HEK293T (cell line): ENCODE results near the gene FOXA1.
A peak's percentile ranks its signal among the peaks of the same experiment; 100 is the strongest.

Source experiments
- CTCF ChIA-PET: fragments of 350-600 bp; formaldehyde crosslinking; extraction: SDS; loops from one replicate; lab custom pipeline; 2021; ENCODE audit warnings: antibody characterized with exemption, inconsistent platforms; lab: Yijun Ruan, JAX
- POLR2A ChIA-PET: fragments of 350-600 bp; formaldehyde crosslinking; extraction: SDS; loops from one replicate; lab custom pipeline; 2020; ENCODE audit warnings: antibody characterized with exemption, inconsistent platforms; lab: Yijun Ruan, JAX
- DNase-seq: peaks from one replicate; pipeline ENCODE4 v3.0.0; 2012; ENCODE audit warnings: mixed read lengths; ENCODE audit errors: extremely low spot score
- ARNT ChIP-seq: fragments of 450-650 bp; IDR thresholded peaks from 2 replicates; pipeline ENCODE4 v1.6.1; 2017; ENCODE audit warnings: mild to moderate bottlenecking
- BHLHE40 ChIP-seq: fragments of 450-650 bp; IDR thresholded peaks from 2 replicates; pipeline ENCODE4 v1.6.1; 2016; ENCODE audit warnings: mild to moderate bottlenecking, moderate library complexity, borderline replicate concordance
- CTBP1 ChIP-seq: fragments of 450-650 bp; IDR thresholded peaks from 2 replicates; pipeline ENCODE4 v1.6.1; 2016; ENCODE audit warnings: borderline replicate concordance
- ELF4 ChIP-seq: fragments of 450-650 bp; IDR thresholded peaks from 2 replicates; pipeline ENCODE4 v1.6.1; 2017; ENCODE audit warnings: antibody characterized with exemption
- FOXA1 ChIP-seq: fragments of 450-650 bp; IDR thresholded peaks from 2 replicates; pipeline ENCODE4 v1.6.1; 2016; ENCODE audit warnings: mild to moderate bottlenecking
- FOXK2 ChIP-seq: fragments of 450-650 bp; IDR thresholded peaks from 2 replicates; pipeline ENCODE4 v1.6.1; 2016; ENCODE audit warnings: mild to moderate bottlenecking
- FOXM1 ChIP-seq: fragments of 450-650 bp; IDR thresholded peaks from 2 replicates; pipeline ENCODE4 v1.6.1; 2017; ENCODE audit warnings: mild to moderate bottlenecking, borderline replicate concordance
- HDGF ChIP-seq: fragments of 450-650 bp; IDR thresholded peaks from 2 replicates; pipeline ENCODE4 v1.6.1; 2017; ENCODE audit warnings: antibody characterized with exemption, borderline replicate concordance
- L3MBTL2 ChIP-seq: fragments of 450-650 bp; conservative IDR thresholded peaks from 2 replicates; pipeline ENCODE4 v1.6.1; 2016; ENCODE audit warnings: mild to moderate bottlenecking
- LEF1 ChIP-seq: fragments of 450-650 bp; IDR thresholded peaks from 2 replicates; pipeline ENCODE4 v1.6.1; 2017; ENCODE audit warnings: mild to moderate bottlenecking, borderline replicate concordance
- NFRKB ChIP-seq: fragments of 450-650 bp; IDR thresholded peaks from 2 replicates; pipeline ENCODE4 v1.6.1; 2016; ENCODE audit warnings: mild to moderate bottlenecking, moderate library complexity
- SP1 ChIP-seq: fragments of 450-650 bp; IDR thresholded peaks from 2 replicates; pipeline ENCODE4 v1.6.1; 2017
- SUZ12 ChIP-seq: fragments of 450-650 bp; IDR thresholded peaks from 2 replicates; pipeline ENCODE4 v1.6.1; 2016; ENCODE audit warnings: mild to moderate bottlenecking
- TARDBP ChIP-seq: fragments of 450-650 bp; IDR thresholded peaks from 2 replicates; pipeline ENCODE4 v1.6.1; 2016
- ZNF384 ChIP-seq: fragments of 450-650 bp; IDR thresholded peaks from 2 replicates; pipeline ENCODE4 v1.6.1; 2016
- TF ChIP-seq, protein P1 (sequence below): fragments of 450-650 bp; IDR thresholded peaks from 2 replicates; pipeline ENCODE4 v1.6.1; 2016

FOXA1 gene

GRCh38 chr14:37590428-37591139, 4.5 kb downstream of the FOXA1 start:
- TF ChIP-seq BHLHE40 (no peak), NFRKB (no peak), LEF1 (no peak), ARNT (no peak), ZNF384 (no peak), SP1 (no peak), SUZ12 (no peak), ELF4 (no peak), TARDBP (no peak), FOXK2 (no peak)
- ChIA-PET CTCF (no interaction called here), POLR2A (no interaction called here)
- no peak for DNase-seq

- TF ChIP-seq, protein P1, sequence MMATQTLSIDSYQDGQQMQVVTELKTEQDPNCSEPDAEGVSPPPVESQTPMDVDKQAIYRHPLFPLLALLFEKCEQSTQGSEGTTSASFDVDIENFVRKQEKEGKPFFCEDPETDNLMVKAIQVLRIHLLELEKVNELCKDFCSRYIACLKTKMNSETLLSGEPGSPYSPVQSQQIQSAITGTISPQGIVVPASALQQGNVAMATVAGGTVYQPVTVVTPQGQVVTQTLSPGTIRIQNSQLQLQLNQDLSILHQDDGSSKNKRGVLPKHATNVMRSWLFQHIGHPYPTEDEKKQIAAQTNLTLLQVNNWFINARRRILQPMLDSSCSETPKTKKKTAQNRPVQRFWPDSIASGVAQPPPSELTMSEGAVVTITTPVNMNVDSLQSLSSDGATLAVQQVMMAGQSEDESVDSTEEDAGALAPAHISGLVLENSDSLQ = no peak
- no peak for TF ChIP-seq CTBP1
- no peak for TF ChIP-seq L3MBTL2
- no peak for TF ChIP-seq FOXM1
- TF ChIP-seq SP1 = no peak
- no peak for TF ChIP-seq FOXK2
- TF ChIP-seq ARNT = no peak
- TF ChIP-seq BHLHE40 = no peak
- no peak for TF ChIP-seq NFRKB
- no peak for TF ChIP-seq HDGF
- TF ChIP-seq ZNF384 = no peak; the same call in 1 of the 2 replicates
- TF ChIP-seq LEF1 = no peak
- no peak for TF ChIP-seq SUZ12
- no peak for DNase-seq
- CTCF ChIA-PET = interaction anchor here (0.6 to 0.7 kb wide), 3 partner anchors 32 to 971 kb away, joined by 3 read pairs; no protein-coding TSS in a partner anchor
- POLR2A ChIA-PET = interaction anchor here (0.8 to 1.4 kb wide), 2 partner anchors 13 to 75 kb away, joined by 3 to 4 read pairs; no protein-coding TSS in a partner anchor
Observed at GRCh38 chr14:37589715-37590427, 5.2 kb downstream of the FOXA1 start.

DNA sequence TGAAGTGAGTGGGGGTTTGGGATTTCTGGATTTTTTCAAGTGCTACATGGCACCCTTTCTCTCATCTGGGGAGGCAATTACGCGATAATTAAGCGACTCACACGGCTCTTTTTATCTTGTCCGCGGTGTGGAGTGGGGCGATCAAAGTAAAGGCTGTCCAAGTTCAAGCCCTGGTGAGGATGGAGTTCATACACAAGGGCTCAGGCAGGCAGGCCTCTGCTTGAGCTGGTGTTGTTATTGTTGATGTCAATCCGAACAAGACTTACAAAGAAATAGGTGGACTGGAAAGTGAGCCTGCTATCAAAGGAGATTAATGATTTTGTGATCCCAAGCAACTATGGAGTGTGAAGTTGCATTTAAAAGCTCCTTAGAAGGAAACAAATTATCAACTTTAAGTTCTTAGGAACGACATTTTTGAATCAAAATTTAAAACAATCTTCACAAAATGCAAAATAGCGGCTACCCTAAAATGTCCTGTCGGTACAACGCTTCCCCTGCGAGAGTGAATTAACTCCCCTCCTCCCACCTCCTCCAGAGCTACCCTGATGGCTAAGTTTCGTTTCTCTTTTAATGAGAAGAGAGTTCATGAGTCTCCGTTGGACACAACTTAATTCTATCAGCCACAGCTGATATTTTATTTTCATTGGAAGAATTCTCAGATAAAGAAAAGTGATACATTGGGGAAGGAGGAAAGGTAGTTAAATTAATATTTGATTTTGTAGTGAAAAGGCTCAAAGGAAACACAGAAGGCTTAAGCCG, 5.9 kb downstream of the FOXA1 start:
- ChIA-PET CTCF (interaction anchor here (0.6 to 0.7 kb wide), 4 partner anchors 12 to 972 kb away, joined by 3 read pairs; no protein-coding TSS in a partner anchor), POLR2A (interaction anchor here (0.8 to 1.4 kb wide), 3 partner anchors 12 to 74 kb away, joined by 3 to 4 read pairs (median 4); no protein-coding TSS in a partner anchor)
- TF ChIP-seq ELF4 (no peak), ZNF384 (peak; percentile 74; the same call in 1 of the 2 replicates)
- no peak for DNase-seq

- TF ChIP-seq L3MBTL2 (no peak), FOXM1 (no peak), BHLHE40 (no peak), ELF4 (no peak), TARDBP (no peak), SUZ12 (no peak), FOXK2 (no peak), LEF1 (no peak)
- TF ChIP-seq, protein P1 = no peak
- POLR2A ChIA-PET = interaction anchor here (0.6 to 1.4 kb wide), 3 partner anchors 16 to 149 kb away, joined by 3 to 4 read pairs (median 3); no protein-coding TSS in a partner anchor
- no peak for DNase-seq
- CTCF ChIA-PET = interaction anchor here (0.7 kb wide), 1 partner anchor 11 kb away, joined by 3 read pairs; no protein-coding TSS in a partner anchor
Observed at GRCh38 chr14:37588667-37588955, 6.4 kb downstream of the FOXA1 start.

DNA sequence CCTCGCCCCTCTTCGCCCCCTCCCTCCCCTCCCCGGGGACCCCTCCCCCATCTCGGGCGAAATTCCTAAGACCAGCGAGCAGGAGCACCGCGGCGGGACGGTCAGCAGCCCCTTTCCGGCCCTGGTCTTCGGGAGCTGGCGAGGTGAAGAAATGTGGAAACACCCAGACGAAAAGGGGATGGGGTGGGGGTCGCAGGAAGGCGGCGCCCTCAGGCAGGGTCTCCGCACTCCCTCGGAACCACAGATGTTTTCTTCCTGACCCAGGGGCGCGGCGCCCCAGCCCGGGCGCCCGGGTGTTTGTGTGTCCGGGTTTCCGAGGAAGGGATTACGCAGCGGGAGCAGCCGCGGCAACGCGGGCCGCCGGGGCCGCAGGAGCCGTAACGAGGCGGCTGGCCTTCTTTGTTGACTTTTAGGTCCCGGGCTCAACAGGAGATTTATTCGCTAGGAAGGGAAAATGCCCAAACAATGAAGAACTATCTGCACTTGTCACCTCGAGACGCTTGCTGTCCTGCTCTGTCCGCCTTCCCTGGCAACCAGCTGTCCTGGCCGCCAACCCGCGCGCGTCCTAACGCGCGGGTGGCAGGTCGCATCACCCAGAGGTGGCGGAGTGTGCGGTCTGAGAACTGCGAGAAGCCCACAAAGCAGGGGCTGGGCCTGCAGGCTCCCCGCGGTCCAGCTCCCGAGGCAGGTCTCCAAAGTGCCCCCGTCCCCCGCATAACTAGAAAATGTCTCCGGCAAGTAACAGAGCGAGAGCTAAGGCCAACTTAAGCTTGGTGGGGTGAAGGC, 7.0 kb downstream of the FOXA1 start:
- TF ChIP-seq TARDBP (no peak), ARNT (no peak), SP1 (no peak), NFRKB (no peak), FOXA1 (no peak), HDGF (no peak), ELF4 (no peak), BHLHE40 (no peak), SUZ12 (no peak), CTBP1 (no peak), ZNF384 (no peak), FOXM1 (no peak), L3MBTL2 (no peak), LEF1 (no peak), FOXK2 (no peak)
- TF ChIP-seq, protein P1 = no peak
- POLR2A ChIA-PET = interaction anchor here (0.6 to 1.4 kb wide), 3 partner anchors 16 to 149 kb away, joined by 3 to 4 read pairs (median 3); no protein-coding TSS in a partner anchor
- no peak for DNase-seq
- CTCF ChIA-PET = interaction anchor here (0.7 to 1.1 kb wide), 2 partner anchors 11 to 355 kb away, joined by 3 read pairs; no protein-coding TSS in a partner anchor
